22Rv1 (cell line): ENCODE data around the gene RAB11FIP3.
"Not testable (repeated sequence)": the region's sequence is repeated elsewhere in the genome, so short reads cannot be mapped to it uniquely, and the experiment has no call there.

ENCODE experiments used
- H3K27ac ChIP-seq: fragments of 450-650 bp; 2 replicates; pipeline ENCODE4 v1.5.1; 2017
- ZFX ChIP-seq: fragments of 450-650 bp; IDR thresholded peaks from 2 replicates; pipeline ENCODE4 v1.6.1; 2017; ENCODE audit warnings: antibody characterized with exemption, borderline replicate concordance
- TF ChIP-seq, protein P1 (sequence below): fragments of 450-650 bp; IDR thresholded peaks from 2 replicates; pipeline ENCODE4 v1.5.1; 2017; ENCODE audit warnings: mild to moderate bottlenecking

RAB11FIP3 gene

GRCh38 chr16:483341-484075, 58.1 kb downstream of the RAB11FIP3 start:
- no peak for TF ChIP-seq ZFX
- TF ChIP-seq, protein P1, sequence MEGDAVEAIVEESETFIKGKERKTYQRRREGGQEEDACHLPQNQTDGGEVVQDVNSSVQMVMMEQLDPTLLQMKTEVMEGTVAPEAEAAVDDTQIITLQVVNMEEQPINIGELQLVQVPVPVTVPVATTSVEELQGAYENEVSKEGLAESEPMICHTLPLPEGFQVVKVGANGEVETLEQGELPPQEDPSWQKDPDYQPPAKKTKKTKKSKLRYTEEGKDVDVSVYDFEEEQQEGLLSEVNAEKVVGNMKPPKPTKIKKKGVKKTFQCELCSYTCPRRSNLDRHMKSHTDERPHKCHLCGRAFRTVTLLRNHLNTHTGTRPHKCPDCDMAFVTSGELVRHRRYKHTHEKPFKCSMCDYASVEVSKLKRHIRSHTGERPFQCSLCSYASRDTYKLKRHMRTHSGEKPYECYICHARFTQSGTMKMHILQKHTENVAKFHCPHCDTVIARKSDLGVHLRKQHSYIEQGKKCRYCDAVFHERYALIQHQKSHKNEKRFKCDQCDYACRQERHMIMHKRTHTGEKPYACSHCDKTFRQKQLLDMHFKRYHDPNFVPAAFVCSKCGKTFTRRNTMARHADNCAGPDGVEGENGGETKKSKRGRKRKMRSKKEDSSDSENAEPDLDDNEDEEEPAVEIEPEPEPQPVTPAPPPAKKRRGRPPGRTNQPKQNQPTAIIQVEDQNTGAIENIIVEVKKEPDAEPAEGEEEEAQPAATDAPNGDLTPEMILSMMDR, result no peak
- H3K27ac ChIP-seq, result no peak overlapping the region

DNA sequence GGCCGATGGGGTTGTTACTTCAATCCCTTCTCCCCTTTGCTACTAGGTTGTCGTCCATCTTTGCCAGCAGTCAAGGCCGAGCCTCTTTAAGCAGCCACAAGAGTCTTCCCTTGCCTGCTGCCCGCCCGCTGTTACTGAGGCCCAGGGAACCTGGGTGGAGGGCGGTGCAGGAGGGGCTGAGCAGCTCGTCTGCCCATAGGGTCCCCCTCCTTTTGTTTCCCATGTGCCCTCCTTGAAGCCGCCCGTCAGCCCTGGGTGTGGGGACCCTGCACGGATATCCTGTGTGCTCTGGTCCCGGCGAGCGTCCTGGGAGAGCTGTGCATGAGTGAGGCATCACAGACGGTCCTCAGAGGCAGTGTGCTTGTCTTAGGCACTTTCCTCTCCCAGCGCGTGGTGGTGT, 64.2 kb downstream of the RAB11FIP3 start:
- TF ChIP-seq ZFX, result no peak
- TF ChIP-seq, protein P1, result no peak
- no peak overlapping the region for H3K27ac ChIP-seq

DNA sequence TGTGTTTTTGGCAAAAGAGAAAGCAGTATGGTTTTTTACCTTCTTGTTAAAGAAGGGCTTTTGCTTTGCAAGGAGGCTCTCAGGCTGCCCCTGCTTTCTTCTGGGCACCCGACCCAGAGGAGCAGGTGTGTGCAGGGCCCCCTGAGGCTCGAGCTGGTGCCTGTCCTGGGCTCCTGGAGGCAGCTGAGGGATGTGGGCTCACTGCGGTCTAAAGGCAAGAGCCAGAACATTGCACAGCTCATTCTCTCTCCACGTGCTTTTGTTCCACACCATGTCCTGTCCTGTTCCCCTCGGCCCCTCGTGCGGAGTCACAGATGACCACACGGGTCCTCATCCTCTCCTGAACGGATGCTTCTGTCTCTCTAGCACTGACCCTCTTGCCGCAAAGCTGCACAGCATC, 65.3 kb downstream of the RAB11FIP3 start:
- H3K27ac ChIP-seq, result no peak overlapping the region
- TF ChIP-seq, protein P1, result no peak
- no peak for TF ChIP-seq ZFX

DNA sequence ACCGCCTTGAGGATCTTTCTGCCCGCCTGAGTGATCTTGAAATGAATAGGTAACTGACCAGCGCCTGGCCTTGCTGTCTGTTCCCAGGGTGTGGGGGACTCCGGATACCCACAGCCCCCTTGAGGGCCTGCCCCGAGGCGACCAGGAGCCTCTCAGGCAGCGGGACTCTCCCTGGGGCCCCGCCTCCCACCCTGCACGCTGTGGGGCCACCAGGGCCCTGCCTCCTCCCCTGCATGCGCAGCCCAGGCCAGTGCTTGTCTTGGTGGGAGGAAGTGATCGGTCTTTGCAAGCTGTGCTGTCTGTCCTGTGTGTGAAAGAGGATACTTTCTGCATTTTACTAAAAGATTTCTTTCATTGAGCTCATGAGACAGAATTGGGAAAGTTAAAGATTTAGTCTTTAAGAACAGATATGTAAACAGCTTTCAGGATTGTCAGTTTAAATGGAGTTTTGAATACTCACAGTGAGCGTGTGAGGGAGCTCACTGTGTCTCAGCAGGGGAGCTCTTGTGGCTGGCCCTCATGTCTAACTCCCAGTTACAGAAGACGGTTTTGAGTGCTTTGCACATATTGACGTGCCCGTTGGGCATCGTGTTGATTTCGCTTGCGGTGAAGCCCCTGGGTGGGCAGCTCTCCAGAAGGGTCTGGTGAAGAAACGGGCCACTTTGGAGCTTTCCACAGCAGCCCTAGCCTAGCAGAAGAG, 65.9 kb downstream of the RAB11FIP3 start:
- TF ChIP-seq, protein P1, result no peak
- H3K27ac ChIP-seq, result no peak overlapping the region

DNA sequence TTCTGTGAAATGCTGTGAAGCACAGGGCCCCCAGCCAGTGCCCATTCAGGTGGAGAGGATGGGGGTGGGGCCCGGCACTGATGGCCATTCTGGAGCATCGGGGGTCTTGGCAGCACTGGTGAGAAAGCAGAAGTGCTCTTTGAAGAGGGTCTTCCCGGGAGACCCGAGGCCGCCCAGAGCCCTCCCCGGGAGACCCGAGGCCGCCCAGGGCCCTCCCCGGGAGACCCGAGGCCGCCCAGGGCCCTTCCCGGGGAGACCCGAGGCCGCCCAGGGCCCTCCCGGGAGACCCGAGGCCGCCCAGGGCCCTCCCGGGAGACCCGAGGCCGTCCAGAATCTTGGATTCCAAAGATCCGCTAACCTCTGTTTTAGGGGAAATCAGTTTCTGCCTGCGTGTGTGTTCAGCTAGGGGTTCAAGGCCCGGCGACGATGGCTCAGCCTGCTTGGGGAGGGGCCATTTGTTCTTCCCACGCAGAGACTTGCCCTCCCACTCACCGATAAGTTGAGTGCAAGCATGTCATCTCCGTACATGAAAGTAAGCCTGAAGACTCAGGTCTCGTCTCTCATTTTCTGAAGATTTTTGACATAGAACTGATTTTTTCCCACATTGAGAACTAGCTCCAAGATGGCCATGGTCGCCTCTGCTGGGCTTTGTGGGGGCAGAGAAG, 66.9 kb downstream of the RAB11FIP3 start:
- TF ChIP-seq ZFX, result no peak
- TF ChIP-seq, protein P1, result no peak
- no peak overlapping the region for H3K27ac ChIP-seq

GRCh38 chr16:494676-495075, 69.2 kb downstream of the RAB11FIP3 start:
- H3K27ac ChIP-seq, result not testable (repeated sequence)

DNA sequence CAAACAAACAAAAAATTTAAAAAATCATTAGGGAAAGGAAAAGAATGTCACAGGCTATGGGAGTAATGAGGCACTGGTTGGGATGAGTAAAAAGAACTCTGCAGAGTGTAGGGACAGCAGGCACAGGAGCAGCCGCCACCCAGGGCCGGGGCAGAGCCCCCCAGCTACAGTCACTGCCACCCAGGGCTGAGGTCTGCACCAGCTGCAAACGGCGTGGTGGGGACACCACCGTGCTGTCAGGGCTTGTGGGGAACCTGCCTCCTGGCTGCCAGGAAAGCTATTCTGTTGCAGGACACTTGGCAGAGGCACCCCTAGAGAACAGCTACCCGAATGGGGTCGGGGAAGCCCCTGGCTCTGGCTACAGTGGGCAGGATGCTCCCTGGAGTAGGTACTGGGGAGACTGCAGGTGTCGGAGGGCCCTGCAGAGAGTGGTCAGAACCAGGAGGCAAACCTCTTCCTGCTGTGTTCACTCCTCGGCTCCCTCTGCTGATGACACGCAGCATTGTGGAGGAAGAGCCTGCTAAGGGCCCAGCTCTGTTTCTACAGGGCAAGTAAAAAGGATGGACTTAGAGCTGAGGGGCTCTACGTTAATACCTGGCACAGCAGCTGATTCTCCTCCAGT, 69.8 kb downstream of the RAB11FIP3 start:
- H3K27ac ChIP-seq, result no peak overlapping the region
- TF ChIP-seq, protein P1, result peak; percentile 60
- TF ChIP-seq ZFX, result no peak
